CD4-positive, alpha-beta T cell treated with Interleukin-12 subunit alpha and Interleukin-12 subunit beta, for 1 hour (primary cell): Measurements from ENCODE around the gene DNAJC1.
"Not testable (repeated sequence)": the region's sequence is repeated elsewhere in the genome, so short reads cannot be mapped to it uniquely, and the experiment has no call there.

Source experiments
- DNase-seq: peaks from one replicate; pipeline ENCODE4 v3.0.0-alpha.2; 2020

The DNAJC1 gene, protein sequence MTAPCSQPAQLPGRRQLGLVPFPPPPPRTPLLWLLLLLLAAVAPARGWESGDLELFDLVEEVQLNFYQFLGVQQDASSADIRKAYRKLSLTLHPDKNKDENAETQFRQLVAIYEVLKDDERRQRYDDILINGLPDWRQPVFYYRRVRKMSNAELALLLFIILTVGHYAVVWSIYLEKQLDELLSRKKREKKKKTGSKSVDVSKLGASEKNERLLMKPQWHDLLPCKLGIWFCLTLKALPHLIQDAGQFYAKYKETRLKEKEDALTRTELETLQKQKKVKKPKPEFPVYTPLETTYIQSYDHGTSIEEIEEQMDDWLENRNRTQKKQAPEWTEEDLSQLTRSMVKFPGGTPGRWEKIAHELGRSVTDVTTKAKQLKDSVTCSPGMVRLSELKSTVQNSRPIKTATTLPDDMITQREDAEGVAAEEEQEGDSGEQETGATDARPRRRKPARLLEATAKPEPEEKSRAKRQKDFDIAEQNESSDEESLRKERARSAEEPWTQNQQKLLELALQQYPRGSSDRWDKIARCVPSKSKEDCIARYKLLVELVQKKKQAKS

DNA sequence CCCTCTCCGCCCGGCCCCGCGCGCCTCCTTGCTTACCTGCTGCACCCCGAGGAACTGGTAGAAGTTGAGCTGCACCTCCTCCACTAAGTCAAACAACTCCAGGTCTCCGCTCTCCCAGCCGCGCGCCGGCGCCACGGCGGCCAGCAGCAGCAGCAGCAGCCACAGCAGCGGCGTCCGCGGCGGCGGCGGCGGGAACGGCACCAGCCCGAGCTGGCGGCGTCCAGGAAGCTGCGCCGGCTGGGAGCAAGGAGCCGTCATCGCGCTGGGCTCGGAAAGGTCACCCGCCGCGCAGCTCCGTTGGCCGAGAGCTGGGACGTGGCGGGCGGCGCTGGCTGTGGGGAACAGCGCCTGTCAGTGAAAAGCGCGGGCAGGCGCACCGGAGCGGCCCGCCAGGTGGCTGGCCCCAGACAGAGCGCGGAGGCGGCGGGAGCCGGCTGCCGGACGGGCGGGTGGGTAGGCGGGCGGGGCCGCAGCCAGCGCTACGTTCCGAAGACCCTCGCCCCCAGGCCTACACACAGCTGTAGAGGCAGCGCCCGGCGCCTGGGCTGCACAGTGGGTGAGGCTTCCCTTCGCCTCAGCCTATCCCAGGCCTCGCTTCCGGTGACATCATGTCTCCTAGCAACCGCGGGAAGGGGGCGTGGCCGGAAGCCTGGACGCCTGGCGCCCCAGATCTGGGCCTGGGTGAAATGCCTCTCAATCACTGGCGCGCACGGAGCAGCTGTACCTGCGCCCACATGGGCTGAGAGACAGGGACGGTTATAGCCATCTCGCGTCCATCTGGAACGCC, at the start of gene DNAJC1:
DNAJC1 (minus strand) TSS at position 554 of the 787 bp plus-strand sequence; CDS start at position 258, 296 bp downstream.
- peak; percentile 97 for DNase-seq

DNA sequence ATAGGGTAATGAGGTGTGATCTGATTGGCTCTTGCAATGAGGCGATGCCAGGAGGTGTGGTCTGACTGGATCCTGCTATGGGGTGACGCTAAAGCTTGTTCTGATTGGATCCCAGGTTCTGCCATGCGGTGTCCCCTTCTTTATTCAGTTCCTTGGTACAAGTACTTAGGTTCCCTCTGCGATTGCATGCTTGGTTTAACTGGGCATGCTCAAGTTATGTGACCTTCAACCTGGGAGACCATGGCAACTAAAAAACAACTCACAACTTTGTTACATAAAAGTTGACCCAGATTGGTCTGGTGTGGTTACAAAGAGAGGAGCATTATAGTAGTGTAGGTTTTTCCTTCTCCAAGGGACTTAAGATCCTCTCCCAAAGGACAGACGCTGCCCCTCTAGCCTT, 49.5 kb upstream of the DNAJC1 start:
- no peak for DNase-seq

DNA sequence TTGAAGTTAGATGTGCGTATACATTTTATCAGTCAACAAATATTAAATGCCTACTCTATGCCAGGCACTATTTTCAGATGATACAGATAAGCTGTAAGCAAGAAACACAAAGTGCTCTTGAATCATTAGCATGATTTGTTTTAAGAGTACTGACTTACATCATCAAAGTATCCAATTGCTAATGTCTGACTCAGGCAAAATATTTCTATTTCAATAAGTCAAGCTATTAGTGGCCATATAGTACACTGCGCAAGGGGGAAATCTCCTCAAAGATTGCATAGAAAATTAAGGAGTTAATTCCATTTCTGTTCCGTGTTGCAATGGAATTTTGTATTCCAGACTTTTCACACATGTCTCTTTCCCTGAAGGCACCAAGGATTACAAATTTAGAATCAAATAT, 46.1 kb upstream of the DNAJC1 start:
- no peak for DNase-seq

DNA sequence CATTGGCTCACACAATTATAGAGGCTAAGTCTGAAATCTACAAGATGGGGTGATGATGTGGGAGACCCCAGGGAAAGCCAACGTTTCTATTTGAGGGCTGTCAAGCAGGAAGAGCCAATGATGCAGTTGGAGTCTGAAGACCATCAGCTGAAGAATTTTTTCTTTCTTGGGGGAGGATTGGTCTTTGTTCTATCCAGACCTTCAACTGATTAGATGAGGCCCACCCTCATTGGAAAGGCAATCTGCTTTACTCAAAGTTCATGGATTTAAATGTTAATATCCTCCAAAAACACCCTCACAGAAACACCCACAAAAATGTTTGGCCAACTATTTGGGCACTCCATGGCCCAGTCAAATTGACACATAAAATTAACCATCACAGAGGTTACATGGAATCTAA, 44.3 kb upstream of the DNAJC1 start:
- no peak for DNase-seq

- no peak for DNase-seq
Observed at GRCh38 chr10:22043327-22043633, 39.8 kb upstream of the DNAJC1 start.

- DNase-seq: no peak
Observed at GRCh38 chr10:22042557-22043326, 39.2 kb upstream of the DNAJC1 start.

DNA sequence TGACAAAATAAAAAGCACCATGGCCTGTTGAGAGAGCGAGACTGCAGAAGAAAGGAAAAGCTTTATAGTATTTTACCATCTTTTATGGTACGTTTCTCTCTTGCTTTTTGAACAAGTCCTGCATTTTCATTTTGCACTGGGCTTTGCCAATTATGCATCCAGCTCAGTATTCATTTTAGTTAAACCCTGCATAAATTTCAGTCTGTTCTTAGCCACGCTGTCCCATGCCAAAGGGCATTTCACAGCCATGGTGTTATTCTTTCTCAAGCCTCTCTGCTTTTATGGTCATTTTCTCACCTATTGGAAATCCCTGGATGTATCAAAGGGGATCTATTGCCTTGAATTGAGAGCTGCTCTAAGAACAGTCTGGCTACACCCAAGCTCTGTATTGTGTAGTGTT, 30.8 kb upstream of the DNAJC1 start:
- DNase-seq: no peak

- not testable (repeated sequence) for DNase-seq
Observed at GRCh38 chr10:22032268-22032667, 28.7 kb upstream of the DNAJC1 start.

DNA sequence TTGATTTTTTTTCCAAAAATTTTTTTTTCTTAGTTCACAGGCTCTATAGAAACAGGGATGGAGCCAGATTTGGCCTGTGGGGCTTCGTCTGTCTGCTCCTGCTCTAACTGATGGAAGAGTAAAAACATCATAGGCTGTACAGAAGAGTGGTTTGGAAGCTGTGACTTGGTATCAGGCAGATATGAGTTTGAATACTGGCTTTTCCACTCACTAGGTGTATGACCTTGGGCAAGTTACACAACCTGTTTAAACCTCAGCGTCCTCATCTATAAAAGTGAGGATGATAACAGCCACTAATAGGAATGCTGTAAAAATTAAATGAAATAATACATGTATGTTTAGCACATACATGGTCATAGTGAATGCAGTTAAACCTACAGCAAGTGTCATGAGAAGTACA, 26.9 kb upstream of the DNAJC1 start:
- DNase-seq: no peak

GRCh38 chr10:22029445-22030236, 26.1 kb upstream of the DNAJC1 start:
- DNase-seq: no peak

DNA sequence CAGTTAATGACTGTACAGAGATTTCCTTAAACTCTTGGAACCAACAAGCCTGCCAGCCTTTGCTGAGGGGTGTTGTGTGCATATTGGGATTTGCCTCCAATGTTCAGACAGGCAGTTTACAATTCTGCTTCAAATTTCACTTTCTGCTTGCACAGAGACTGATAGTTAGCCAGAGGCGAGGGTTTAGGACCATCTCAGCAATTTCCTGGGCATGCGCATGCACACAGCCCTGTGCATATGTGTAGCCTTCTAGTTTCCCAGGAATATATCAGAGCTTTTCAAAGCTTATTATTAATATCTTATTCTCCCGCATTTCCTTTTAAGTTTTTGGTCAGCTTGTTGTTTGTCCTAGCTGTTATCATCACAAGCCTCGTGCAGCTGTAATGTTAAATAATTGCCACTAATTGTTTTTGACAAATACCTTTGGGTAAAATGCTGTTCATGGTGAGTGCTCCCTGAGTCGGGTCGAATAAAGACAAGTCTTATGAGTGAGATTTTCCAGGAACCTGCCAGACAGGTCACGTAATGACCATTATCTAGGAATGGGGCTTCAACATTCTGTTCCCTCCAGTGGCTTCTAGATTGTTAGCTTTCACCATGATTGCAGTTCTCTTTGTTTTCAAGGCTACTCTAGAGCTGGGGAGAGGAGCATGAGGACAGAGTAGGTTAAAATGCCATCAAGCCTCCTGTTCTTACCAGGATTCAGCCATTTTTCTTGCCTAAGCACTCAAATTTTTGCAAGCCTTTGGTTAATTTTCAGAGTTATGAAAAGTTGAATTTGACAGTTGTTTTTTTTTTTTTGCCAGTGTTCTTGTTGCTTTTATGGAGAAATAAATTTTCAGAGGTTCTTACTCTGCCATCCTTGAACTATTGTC, 24.1 kb upstream of the DNAJC1 start:
- DNase-seq: no peak

- DNase-seq: no peak
Observed at GRCh38 chr10:22026287-22026686, 22.8 kb upstream of the DNAJC1 start.

DNA sequence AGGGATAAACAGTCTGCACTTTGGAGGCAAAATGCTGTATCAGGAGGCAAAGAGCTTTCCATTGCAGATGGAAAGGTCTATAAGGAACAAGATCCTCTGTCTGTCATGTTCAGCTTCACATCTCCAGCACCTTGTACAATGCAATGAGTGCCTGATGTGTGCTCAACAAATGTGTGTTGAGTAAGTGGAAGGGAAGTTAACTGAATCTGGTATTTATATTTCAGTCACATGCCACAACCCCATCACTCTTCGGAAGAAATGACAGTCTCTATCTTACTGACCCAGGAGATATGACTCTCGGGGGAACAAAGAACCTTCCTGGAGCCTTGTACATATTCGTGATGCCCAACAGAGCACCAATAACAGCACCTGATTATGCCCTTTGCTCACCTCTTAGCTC, 20.0 kb upstream of the DNAJC1 start:
- no peak for DNase-seq

GRCh38 chr10:22022257-22023032, 18.9 kb upstream of the DNAJC1 start:
- DNase-seq: peak; percentile 52

GRCh38 chr10:22021144-22021543, 17.6 kb upstream of the DNAJC1 start:
- DNase-seq: not testable (repeated sequence)

- DNase-seq: no peak
Observed at GRCh38 chr10:22017283-22018020, 13.9 kb upstream of the DNAJC1 start.

DNA sequence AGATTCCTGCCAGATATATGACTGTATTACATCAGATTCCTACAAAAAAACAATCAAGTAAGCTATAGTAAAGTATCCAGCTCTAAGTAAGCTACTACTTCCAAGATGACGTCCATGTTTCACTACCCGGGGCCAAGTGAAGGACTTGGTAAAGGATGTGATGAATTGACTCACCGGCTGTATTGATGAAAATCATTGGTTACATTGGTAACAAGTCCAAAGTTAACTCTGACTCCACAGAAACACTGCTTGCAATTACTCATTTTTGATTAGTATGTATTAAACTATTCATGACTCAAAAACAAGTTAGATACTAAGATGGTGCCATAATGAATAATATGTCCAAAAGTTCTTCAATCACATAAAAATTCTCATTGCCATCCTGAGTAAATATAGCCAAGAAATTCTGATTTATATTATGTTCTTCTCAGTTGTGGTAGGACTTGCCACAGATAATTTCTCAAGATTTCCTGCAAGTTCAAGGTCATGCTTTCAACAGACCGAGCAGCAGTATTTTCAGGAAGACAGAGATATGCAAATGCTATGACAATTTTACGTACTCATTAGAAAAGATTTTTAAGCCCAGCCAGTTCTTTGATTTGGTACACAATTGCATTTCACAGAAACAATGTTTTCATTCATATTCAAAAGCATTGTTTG, 12.6 kb upstream of the DNAJC1 start:
- no peak for DNase-seq

- peak; percentile 46 for DNase-seq
Observed at GRCh38 chr10:22010973-22011408, 7.5 kb upstream of the DNAJC1 start.

DNA sequence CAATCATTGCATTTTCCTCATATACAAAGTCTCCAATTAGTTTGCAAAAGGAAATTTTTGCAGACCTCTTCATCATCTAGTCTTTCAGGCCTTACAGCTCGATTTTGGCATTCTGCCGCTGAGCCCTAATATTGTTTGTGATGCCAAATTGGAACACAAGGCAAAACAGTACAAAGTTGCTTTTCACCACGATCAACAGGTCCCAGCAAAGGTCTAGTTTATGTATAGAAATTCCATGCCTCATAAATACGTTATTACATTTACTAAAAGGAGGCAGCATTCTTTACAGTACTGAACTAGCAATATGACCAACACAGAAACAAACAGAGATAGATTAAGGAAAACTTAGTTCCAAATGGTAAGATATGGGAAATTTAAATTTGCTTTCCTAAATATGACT, 7.0 kb upstream of the DNAJC1 start:
- no peak for DNase-seq
